Activated effector memory CD4-positive, alpha-beta T cell treated with Interleukin-2 at 50 U/mL for 16 hours (primary cell): ENCODE results near the gene TRAF2.
"Not testable (repeated sequence)": the region's sequence is repeated elsewhere in the genome, so short reads cannot be mapped to it uniquely, and the experiment has no call there.

Experiments used
- DNase-seq: peaks from one replicate; pipeline ENCODE4 v3.0.0-alpha.2; 2020

Gene TRAF2

GRCh38 chr9:136857581-136858412, 28.5 kb upstream of the TRAF2 start:
- DNase-seq: no peak

GRCh38 chr9:136858452-136858843, 27.9 kb upstream of the TRAF2 start:
- DNase-seq: no peak

- DNase-seq: no peak
Measured at GRCh38 chr9:136858844-136859757, 27.2 kb upstream of the TRAF2 start.

- DNase-seq: no peak
Measured at GRCh38 chr9:136860529-136860928, 25.8 kb upstream of the TRAF2 start.

- no peak for DNase-seq
Measured at GRCh38 chr9:136860933-136861873, 25.1 kb upstream of the TRAF2 start.

- DNase-seq: no peak
Measured at GRCh38 chr9:136861874-136862457, 24.4 kb upstream of the TRAF2 start.

GRCh38 chr9:136862849-136863622, 23.3 kb upstream of the TRAF2 start:
- no peak for DNase-seq

- DNase-seq: no peak
Measured at GRCh38 chr9:136863623-136864273, 22.6 kb upstream of the TRAF2 start.

- DNase-seq: no peak
Measured at GRCh38 chr9:136865041-136865767, 21.1 kb upstream of the TRAF2 start.

- no peak for DNase-seq
Measured at GRCh38 chr9:136865768-136866103, 20.6 kb upstream of the TRAF2 start.

GRCh38 chr9:136866898-136867421, 19.4 kb upstream of the TRAF2 start:
- not testable (repeated sequence) for DNase-seq

- DNase-seq: no peak
Measured at GRCh38 chr9:136867480-136867879, 18.8 kb upstream of the TRAF2 start.

- DNase-seq: no peak
Measured at GRCh38 chr9:136867917-136868316, 18.4 kb upstream of the TRAF2 start.

GRCh38 chr9:136868644-136869043, 17.7 kb upstream of the TRAF2 start:
- DNase-seq: no peak

GRCh38 chr9:136869611-136870010, 16.7 kb upstream of the TRAF2 start:
- not testable (repeated sequence) for DNase-seq

GRCh38 chr9:136875155-136875554, 11.2 kb upstream of the TRAF2 start:
- DNase-seq: no peak

- no peak for DNase-seq
Measured at GRCh38 chr9:136876476-136876875, 9.8 kb upstream of the TRAF2 start.

- DNase-seq: no peak
Measured at GRCh38 chr9:136880651-136881050, 5.7 kb upstream of the TRAF2 start.

GRCh38 chr9:136881691-136882108, 4.6 kb upstream of the TRAF2 start:
- DNase-seq: peak; percentile 22
